WTC11 (cell line): Measurements from ENCODE around the gene MYL4. TPM values are rescaled to one million over a fixed set of nuclear protein-coding genes. Genes with fewer than 3 reads are reported as not detected.

Source experiments
- ATAC-seq: fragments of 200-7000 bp; cut with Tn5 transposase; 2 replicates; pipeline ENCODE4 v1.10.0; 2021; ENCODE audit warnings: mild to moderate bottlenecking, moderate library complexity
- CTCF ChIA-PET: fragments of 300-600 bp; sonication (Branson Sonifier 250); formaldehyde crosslinking; loops from one replicate; lab custom pipeline; 2021; ENCODE audit warnings: antibody characterized with exemption; lab: Charles Lee
- POLR2A ChIA-PET: fragments of 350-600 bp; sonication (Branson Sonifier 250); formaldehyde crosslinking; loops from one replicate; lab custom pipeline; 2021; ENCODE audit warnings: antibody characterized with exemption; lab: Charles Lee
- DNase-seq: peaks from one replicate; pipeline ENCODE4 v3.0.0; 2021; ENCODE audit warnings: low spot score
- H3K27ac Mint-ChIP-seq: 2 replicates; pipeline ENCODE4 v1.8.0; 2021; ENCODE audit warnings: mixed read lengths
- H3K27me3 Mint-ChIP-seq: 2 replicates; pipeline ENCODE4 v1.8.0; 2021; ENCODE audit warnings: low read depth, mild to moderate bottlenecking, moderate library complexity, mixed read lengths
- H3K36me3 Mint-ChIP-seq: 2 replicates; pipeline ENCODE4 v1.8.0; 2021; ENCODE audit warnings: mixed read lengths
- H3K4me1 Mint-ChIP-seq: 2 replicates; pipeline ENCODE4 v1.8.0; 2022; ENCODE audit warnings: mixed read lengths
- H3K4me3 Mint-ChIP-seq: 2 replicates; pipeline ENCODE4 v1.8.0; 2021; ENCODE audit warnings: mild to moderate bottlenecking, moderate library complexity, mixed read lengths
- H3K9me3 Mint-ChIP-seq: 2 replicates; pipeline ENCODE4 v1.8.0; 2021; ENCODE audit warnings: mixed read lengths
- ATF6 ChIP-seq: sonication (generic); formaldehyde crosslinking; IDR thresholded peaks from 2 replicates; pipeline ENCODE4 v1.8.1; 2023; ENCODE audit warnings: mild to moderate bottlenecking, missing genetic modification reagents
- CBFB ChIP-seq: sonication (generic); formaldehyde crosslinking; IDR thresholded peaks from 2 replicates; pipeline ENCODE4 v1.8.1; 2022; ENCODE audit warnings: mild to moderate bottlenecking, low read depth, missing genetic modification reagents
- CTCF ChIP-seq: fragments of 200-600 bp; IDR thresholded peaks from 2 replicates; pipeline ENCODE4 v1.8.0; 2022; ENCODE audit warnings: antibody characterized with exemption
- EMX1 ChIP-seq: fragments of 250-450 bp; sonication (Bioruptor Pico); IDR thresholded peaks from 2 replicates; pipeline ENCODE4 v1.8.0; 2021; ENCODE audit warnings: mild to moderate bottlenecking
- FOXP1 ChIP-seq: sonication (generic); formaldehyde crosslinking; IDR thresholded peaks from 2 replicates; pipeline ENCODE4 v1.8.0; 2022; ENCODE audit warnings: missing genetic modification reagents, mild to moderate bottlenecking, moderate library complexity, borderline replicate concordance
- FOXP4 ChIP-seq: sonication (generic); formaldehyde crosslinking; IDR thresholded peaks from 2 replicates; pipeline ENCODE4 v1.8.0; 2022; ENCODE audit warnings: mild to moderate bottlenecking, missing genetic modification reagents
- NFATC4 ChIP-seq: fragments of 250-450 bp; sonication (Bioruptor Pico); IDR thresholded peaks from 2 replicates; pipeline ENCODE4 v1.9.0; 2021; ENCODE audit warnings: mild to moderate bottlenecking
- NR2C2 ChIP-seq: sonication (generic); formaldehyde crosslinking; IDR thresholded peaks from 2 replicates; pipeline ENCODE4 v1.8.0; 2022; ENCODE audit warnings: mild to moderate bottlenecking, missing genetic modification reagents
- PRDM15 ChIP-seq: sonication (generic); formaldehyde crosslinking; IDR thresholded peaks from 2 replicates; pipeline ENCODE4 v1.8.0; 2022; ENCODE audit warnings: missing genetic modification reagents
- PRRX2 ChIP-seq: fragments of 250-450 bp; sonication (Bioruptor Pico); IDR thresholded peaks from 2 replicates; pipeline ENCODE4 v1.8.0; 2021; ENCODE audit warnings: mild to moderate bottlenecking
- SOX15 ChIP-seq: fragments of 250-450 bp; sonication (Bioruptor Pico); IDR thresholded peaks from 2 replicates; pipeline ENCODE4 v1.9.0; 2021; ENCODE audit warnings: mild to moderate bottlenecking
- TEAD4 ChIP-seq: sonication (generic); formaldehyde crosslinking; IDR thresholded peaks from 2 replicates; pipeline ENCODE4 v1.8.0; 2022; ENCODE audit warnings: mild to moderate bottlenecking, missing genetic modification reagents
- ZNF232 ChIP-seq: sonication (generic); formaldehyde crosslinking; IDR thresholded peaks from 2 replicates; pipeline ENCODE4 v1.8.0; 2022; ENCODE audit warnings: mild to moderate bottlenecking, missing genetic modification reagents
- ZNF317 ChIP-seq: sonication (generic); formaldehyde crosslinking; IDR thresholded peaks from 2 replicates; pipeline ENCODE4 v1.8.1; 2023; ENCODE audit warnings: low read depth, mild to moderate bottlenecking, moderate library complexity, missing genetic modification reagents, borderline replicate concordance
- ZNF396 ChIP-seq: fragments of 250-450 bp; sonication (Bioruptor Pico); IDR thresholded peaks from 2 replicates; pipeline ENCODE4 v1.8.0; 2021; ENCODE audit warnings: mild to moderate bottlenecking, moderate library complexity, borderline replicate concordance
- total RNA-seq: library from RNA; stranded (reverse); gene quantifications from 3 replicates; pipeline ENCODE4 v1.2.3, GENCODE V29; 2021
- TF ChIP-seq, protein P1 (sequence below): sonication (generic); formaldehyde crosslinking; IDR thresholded peaks from 2 replicates; pipeline ENCODE4 v1.8.0; 2023; ENCODE audit warnings: missing genetic modification reagents
- TF ChIP-seq, protein P2 (sequence below): sonication (generic); formaldehyde crosslinking; IDR thresholded peaks from 2 replicates; pipeline ENCODE4 v1.8.1; 2022; ENCODE audit warnings: missing genetic modification reagents, borderline replicate concordance

The MYL4 gene
- total RNA-seq, 1 experiment from 2014 or later = 0.50 TPM

DNA sequence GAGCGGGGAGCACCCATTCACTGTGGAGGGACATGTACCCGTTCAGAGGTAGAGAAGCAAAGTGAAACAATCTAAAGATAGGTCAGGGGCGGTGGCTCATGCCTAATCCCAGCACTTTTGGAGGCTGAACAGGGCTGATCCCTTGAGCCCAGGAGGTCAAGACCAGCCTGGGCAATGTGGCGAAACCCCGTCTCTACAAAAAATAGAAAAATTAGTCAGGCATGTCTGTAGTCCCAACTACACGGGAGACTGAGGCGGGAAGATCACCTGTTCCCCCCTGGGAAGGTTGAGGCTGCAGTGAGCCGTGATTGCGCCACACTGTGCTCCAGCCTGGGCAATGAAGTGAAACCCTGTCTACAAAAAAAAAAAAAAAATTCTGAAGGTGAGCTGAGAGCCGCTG, 21.7 kb downstream of the MYL4 start:
- POLR2A ChIA-PET = no interaction called here
- H3K27me3 Mint-ChIP-seq = peaks cover 16% of the 10 kb centered on the region
- no peak for TF ChIP-seq PRRX2 (CRISPR knock-in tag)
- TF ChIP-seq CTCF = no peak
- TF ChIP-seq, protein P1, sequence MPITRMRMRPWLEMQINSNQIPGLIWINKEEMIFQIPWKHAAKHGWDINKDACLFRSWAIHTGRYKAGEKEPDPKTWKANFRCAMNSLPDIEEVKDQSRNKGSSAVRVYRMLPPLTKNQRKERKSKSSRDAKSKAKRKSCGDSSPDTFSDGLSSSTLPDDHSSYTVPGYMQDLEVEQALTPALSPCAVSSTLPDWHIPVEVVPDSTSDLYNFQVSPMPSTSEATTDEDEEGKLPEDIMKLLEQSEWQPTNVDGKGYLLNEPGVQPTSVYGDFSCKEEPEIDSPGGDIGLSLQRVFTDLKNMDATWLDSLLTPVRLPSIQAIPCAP = no peak
- no peak for TF ChIP-seq FOXP1
- no peak for TF ChIP-seq PRDM15 (CRISPR knock-in tag)
- TF ChIP-seq TEAD4 = no peak
- no peak for TF ChIP-seq NR2C2
- no peak for TF ChIP-seq NFATC4
- TF ChIP-seq, all 79 proteins: peak for 0
- CTCF ChIA-PET = interaction anchor here (3.2 kb wide), 1 partner anchor 85 kb away, joined by 24 read pairs; no protein-coding TSS in a partner anchor
- peaks cover 14% of the 10 kb centered on the region for H3K4me1 Mint-ChIP-seq
- H3K4me3 Mint-ChIP-seq = no peak overlapping the region
- no peaks in the 10 kb centered on the region for H3K9me3 Mint-ChIP-seq
- no peak for DNase-seq
- no peaks in the 10 kb centered on the region for H3K36me3 Mint-ChIP-seq
- no peak overlapping the region for H3K27ac Mint-ChIP-seq
- no peak for ATAC-seq

DNA sequence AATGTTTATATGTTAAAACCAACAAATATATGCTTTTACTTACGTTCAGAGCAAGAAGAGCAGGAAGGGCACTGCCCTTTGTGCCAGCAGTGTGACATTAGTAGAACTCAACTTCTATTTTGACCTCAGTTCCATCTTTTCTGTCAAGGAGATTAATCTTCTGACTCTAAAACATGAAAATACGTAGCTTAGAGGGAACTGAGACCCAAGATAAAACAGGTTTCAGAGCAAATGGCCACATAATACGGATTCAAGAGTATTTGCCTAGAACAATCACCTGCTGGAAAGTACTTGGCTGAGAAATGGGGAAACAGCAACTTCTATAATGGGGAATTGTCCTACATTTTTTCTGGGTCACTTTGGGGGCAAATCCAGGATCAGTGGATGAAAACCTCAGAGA, 22.2 kb downstream of the MYL4 start:
- DNase-seq = no peak
- ChIA-PET POLR2A (interaction anchor here (0.6 kb wide), 1 partner anchor 18 kb away, joined by 3 read pairs; no protein-coding TSS in a partner anchor), CTCF (interaction anchor here (3.2 kb wide), 1 partner anchor 84 kb away, joined by 24 read pairs; no protein-coding TSS in a partner anchor)
- H3K27ac Mint-ChIP-seq = no peak overlapping the region
- H3K36me3 Mint-ChIP-seq = no peaks in the 10 kb centered on the region
- peaks cover 14% of the 10 kb centered on the region for H3K4me1 Mint-ChIP-seq
- H3K9me3 Mint-ChIP-seq = no peaks in the 10 kb centered on the region
- H3K4me3 Mint-ChIP-seq = no peak overlapping the region
- TF ChIP-seq ZNF317 (CRISPR knock-in tag) (no peak), SOX15 (CRISPR knock-in tag) (no peak)
- peaks cover 14% of the 10 kb centered on the region for H3K27me3 Mint-ChIP-seq
- ATAC-seq = no peak

DNA sequence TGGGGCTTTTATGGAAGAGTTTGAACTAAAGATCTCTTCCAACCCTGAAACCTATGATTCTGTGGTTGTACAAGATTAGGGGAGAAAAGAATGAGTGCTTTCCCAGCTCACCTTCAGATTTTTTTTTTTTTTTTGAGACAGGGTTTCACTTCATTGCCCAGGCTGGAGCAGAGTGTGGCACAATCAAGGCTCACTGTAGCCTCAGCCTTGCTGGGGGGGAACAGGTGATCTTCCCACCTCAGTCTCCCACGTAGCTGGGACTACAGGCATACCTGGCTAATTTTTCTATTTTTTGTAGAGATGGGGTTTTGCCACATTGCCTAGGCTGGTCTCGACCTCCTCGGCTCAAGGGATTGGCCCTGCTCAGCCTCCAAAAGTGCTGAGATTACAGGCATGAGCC, 22.7 kb downstream of the MYL4 start:
- Mint-ChIP-seq H3K36me3 (no peaks in the 10 kb centered on the region), H3K4me3 (no peak overlapping the region), H3K9me3 (no peaks in the 10 kb centered on the region), H3K27ac (no peak overlapping the region), H3K27me3 (peaks cover 14% of the 10 kb centered on the region), H3K4me1 (peaks cover 14% of the 10 kb centered on the region)
- DNase-seq = no peak
- ChIA-PET CTCF (interaction anchor here (3.2 kb wide), 1 partner anchor 84 kb away, joined by 24 read pairs; no protein-coding TSS in a partner anchor), POLR2A (interaction anchor here (0.6 kb wide), 1 partner anchor 18 kb away, joined by 3 read pairs; no protein-coding TSS in a partner anchor)
- no peak for ATAC-seq
- no peak for TF ChIP-seq ZNF232
- TF ChIP-seq, protein P2, sequence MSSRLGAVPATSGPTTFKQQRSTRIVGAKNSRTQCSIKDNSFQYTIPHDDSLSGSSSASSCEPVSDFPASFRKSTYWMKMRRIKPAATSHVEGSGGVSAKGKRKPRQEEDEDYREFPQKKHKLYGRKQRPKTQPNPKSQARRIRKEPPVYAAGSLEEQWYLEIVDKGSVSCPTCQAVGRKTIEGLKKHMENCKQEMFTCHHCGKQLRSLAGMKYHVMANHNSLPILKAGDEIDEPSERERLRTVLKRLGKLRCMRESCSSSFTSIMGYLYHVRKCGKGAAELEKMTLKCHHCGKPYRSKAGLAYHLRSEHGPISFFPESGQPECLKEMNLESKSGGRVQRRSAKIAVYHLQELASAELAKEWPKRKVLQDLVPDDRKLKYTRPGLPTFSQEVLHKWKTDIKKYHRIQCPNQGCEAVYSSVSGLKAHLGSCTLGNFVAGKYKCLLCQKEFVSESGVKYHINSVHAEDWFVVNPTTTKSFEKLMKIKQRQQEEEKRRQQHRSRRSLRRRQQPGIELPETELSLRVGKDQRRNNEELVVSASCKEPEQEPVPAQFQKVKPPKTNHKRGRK (CRISPR knock-in tag) = no peak
- TF ChIP-seq ZNF396 (CRISPR knock-in tag) = no peak
- TF ChIP-seq PRDM15 (CRISPR knock-in tag) = no peak
- no peak for TF ChIP-seq EMX1 (CRISPR knock-in tag)
- TF ChIP-seq FOXP4 = no peak
- no peak for TF ChIP-seq CBFB (CRISPR knock-in tag)
- no peak for TF ChIP-seq ATF6
